Measurements from ENCODE around the gene CPZ. TPM values are rescaled to one million over a fixed set of nuclear protein-coding genes. Genes with fewer than 3 reads are reported as not detected.

Gene CPZ
- total and polyA plus RNA-seq, 10 of the 15 experiments (the other 5 are each of a cell fraction or from before 2014, with no cell fraction given) = not detected

DNA sequence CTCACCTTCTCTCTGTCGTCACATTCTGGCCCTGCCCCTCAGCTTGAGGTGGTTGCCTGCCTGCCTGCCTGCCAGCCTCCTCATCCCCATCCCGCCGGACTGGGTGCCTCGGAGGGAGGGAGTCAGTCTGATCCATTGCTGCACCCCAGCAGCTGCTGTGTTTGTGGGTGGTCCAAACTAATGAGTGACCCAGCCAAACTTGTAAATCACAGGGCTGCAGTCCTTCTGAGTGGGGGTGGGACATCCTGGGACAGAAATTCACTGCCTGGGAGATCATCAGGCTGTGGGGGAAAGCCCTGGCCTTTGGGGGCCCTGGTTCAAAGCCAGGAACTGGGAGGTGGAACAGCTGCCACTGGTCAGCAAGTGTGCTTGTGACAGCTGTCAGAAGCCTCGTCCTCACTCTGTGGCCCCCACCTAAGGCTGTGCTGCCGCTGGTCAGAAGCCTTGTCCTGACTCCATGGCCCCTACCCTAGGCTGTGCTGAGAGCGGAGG is 6.8 kb upstream of the CPZ start:
- ChIA-PET POLR2A (no interaction called here), RAD21 (ENCODE audit: unreplicated experiment) (no interaction called here), CTCF (interaction anchor here (2.4 kb wide), 1 partner anchor 117 kb away, joined by 15 read pairs; no protein-coding TSS in a partner anchor), SMC1A (ENCODE audit: uncharacterized antibody, unreplicated experiment) (no interaction called here)
- Histone ChIP-seq H3K27ac (ENCODE audit: control insufficient read depth, insufficient read depth) (no peak overlapping the region), H3K36me3 (ENCODE audit: control insufficient read depth in 2 of 2, insufficient read depth in 2 of 2, low read length in 1 of 2) (no peaks in the 10 kb centered on the region), H3K79me2 (ENCODE audit: control insufficient read depth, insufficient read depth, low read length) (no peaks in the 10 kb centered on the region), H3K9ac (ENCODE audit: control insufficient read depth, insufficient read depth, low read length) (no peak overlapping the region), H3K4me1 (ENCODE audit: control insufficient read depth, insufficient read depth, low read length) (no peaks in the 10 kb centered on the region), H2AFZ (ENCODE audit: control insufficient read depth, low read depth, low read length) (no peak overlapping the region), H3K9me3 (replicated peaks; ENCODE audit: control insufficient read depth, insufficient read depth, low read length) (no peaks in the 10 kb centered on the region), H4K20me1 (ENCODE audit: control insufficient read depth, insufficient read depth) (no peaks in the 10 kb centered on the region), H3K4me2 (ENCODE audit: control insufficient read depth, insufficient read depth) (no peak overlapping the region), H3K27me3 (replicated peaks in 1 of 2; ENCODE audit: control insufficient read depth in 2 of 2, insufficient read depth in 2 of 2, low read length in 1 of 2) (peaks cover 0 to 3% of the 10 kb centered on the region in 2 experiments; a peak in 1 of 4 replicates), H3K4me3 (no peak overlapping the region)
- WGBS (ENCODE audit: insufficient coverage, insufficient replicate concordance, low lambda C conversion rate, missing lambda C conversion rate) = 44% methylated on average over 6 of the region's 7 CpGs
- BruUV-seq (replicated peaks) = no TSS peak
- ATAC-seq (no peak), FAIRE-seq (no peak), DNase-seq (ENCODE audit: low read depth, low spot score) (no peak)
- in situ Hi-C loops (cut with MboI) (no loop called here), intact Hi-C loops (cut with micrococcal nuclease; ENCODE audit: unreplicated experiment) (no loop called here)
- TF ChIP-seq SUPT20H (IDR thresholded peaks at IDR 0.05; ENCODE audit: borderline replicate concordance, control insufficient read depth, low read depth, low read length) = no peak
- no peak for TF ChIP-seq SKIL (IDR thresholded peaks at IDR 0.05; ENCODE audit: low read depth, poor library complexity, severe bottlenecking)
- no peak for TF ChIP-seq IRF3 (IDR thresholded peaks at IDR 0.05)
- TF ChIP-seq, protein P1, sequence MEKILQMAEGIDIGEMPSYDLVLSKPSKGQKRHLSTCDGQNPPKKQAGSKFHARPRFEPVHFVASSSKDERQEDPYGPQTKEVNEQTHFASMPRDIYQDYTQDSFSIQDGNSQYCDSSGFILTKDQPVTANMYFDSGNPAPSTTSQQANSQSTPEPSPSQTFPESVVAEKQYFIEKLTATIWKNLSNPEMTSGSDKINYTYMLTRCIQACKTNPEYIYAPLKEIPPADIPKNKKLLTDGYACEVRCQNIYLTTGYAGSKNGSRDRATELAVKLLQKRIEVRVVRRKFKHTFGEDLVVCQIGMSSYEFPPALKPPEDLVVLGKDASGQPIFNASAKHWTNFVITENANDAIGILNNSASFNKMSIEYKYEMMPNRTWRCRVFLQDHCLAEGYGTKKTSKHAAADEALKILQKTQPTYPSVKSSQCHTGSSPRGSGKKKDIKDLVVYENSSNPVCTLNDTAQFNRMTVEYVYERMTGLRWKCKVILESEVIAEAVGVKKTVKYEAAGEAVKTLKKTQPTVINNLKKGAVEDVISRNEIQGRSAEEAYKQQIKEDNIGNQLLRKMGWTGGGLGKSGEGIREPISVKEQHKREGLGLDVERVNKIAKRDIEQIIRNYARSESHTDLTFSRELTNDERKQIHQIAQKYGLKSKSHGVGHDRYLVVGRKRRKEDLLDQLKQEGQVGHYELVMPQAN (conservative IDR thresholded peaks at IDR 0.05) = no peak
- no peak for TF ChIP-seq RFX5 (IDR thresholded peaks at IDR 0.05; ENCODE audit: low read depth, low read length)
- TF ChIP-seq, protein P2, sequence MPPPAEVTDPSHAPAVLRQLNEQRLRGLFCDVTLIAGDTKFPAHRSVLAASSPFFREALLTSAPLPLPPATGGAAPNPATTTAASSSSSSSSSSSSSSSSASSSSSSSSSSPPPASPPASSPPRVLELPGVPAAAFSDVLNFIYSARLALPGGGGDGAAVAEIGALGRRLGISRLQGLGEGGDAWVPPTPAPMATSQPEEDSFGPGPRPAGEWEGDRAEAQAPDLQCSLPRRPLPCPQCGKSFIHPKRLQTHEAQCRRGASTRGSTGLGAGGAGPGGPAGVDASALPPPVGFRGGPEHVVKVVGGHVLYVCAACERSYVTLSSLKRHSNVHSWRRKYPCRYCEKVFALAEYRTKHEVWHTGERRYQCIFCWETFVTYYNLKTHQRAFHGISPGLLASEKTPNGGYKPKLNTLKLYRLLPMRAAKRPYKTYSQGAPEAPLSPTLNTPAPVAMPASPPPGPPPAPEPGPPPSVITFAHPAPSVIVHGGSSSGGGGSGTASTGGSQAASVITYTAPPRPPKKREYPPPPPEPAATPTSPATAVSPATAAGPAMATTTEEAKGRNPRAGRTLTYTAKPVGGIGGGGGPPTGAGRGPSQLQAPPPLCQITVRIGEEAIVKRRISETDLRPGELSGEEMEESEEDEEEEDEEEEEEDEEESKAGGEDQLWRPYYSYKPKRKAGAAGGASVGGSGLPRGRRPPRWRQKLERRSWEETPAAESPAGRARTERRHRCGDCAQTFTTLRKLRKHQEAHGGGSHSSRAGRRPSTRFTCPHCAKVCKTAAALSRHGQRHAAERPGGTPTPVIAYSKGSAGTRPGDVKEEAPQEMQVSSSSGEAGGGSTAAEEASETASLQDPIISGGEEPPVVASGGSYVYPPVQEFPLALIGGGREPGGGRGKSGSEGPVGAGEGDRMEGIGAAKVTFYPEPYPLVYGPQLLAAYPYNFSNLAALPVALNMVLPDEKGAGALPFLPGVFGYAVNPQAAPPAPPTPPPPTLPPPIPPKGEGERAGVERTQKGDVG (CRISPR knock-in tag; IDR thresholded peaks at IDR 0.05) = no peak
- no peak for TF ChIP-seq HCFC1 (IDR thresholded peaks at IDR 0.05; ENCODE audit: low read length)
- no peak for TF ChIP-seq EED (IDR thresholded peaks at IDR 0.05; ENCODE audit: low read depth)
- TF ChIP-seq MTA3 (IDR thresholded peaks at IDR 0.05; ENCODE audit: borderline replicate concordance, low read length) = no peak
- no peak for TF ChIP-seq POLR2A (IDR thresholded peaks at IDR 0.05; ENCODE audit: low read depth, low read length)
- no peak for TF ChIP-seq IKZF2 (IDR thresholded peaks at IDR 0.05)
- TF ChIP-seq PAX5 (IDR thresholded peaks at IDR 0.05; ENCODE audit: borderline replicate concordance, low read depth, low read length) = no peak
- TF ChIP-seq ZBTB11 (CRISPR knock-in tag; IDR thresholded peaks at IDR 0.05) = no peak

Measured in GM12878 (cell line).